OCI-LY7 (cell line): Measurements from ENCODE around the gene KLB. TPM values are rescaled to one million over a fixed set of nuclear protein-coding genes. Genes with fewer than 3 reads are reported as not detected.
"Not testable (repeated sequence)": the region's sequence is repeated elsewhere in the genome, so short reads cannot be mapped to it uniquely, and the experiment has no call there.

Experiments
- BruUV-seq: library from RNA; stranded (reverse); fragments of 400-500 nt; replicated peaks from 2 replicates; lab custom pipeline; 2021; lab: Mats Ljungman, UMichigan
- CTCF ChIA-PET: fragments of 300-600 bp; sonication (Branson Sonifier 250); formaldehyde crosslinking; loops from one replicate; lab custom pipeline; 2022; ENCODE audit warnings: antibody characterized with exemption; ENCODE audit not compliant: unreplicated experiment; lab: Charles Lee
- POLR2A ChIA-PET: fragments of 300-600 bp; sonication (Branson Sonifier 250); formaldehyde crosslinking; loops from one replicate; lab custom pipeline; 2022; ENCODE audit warnings: antibody characterized with exemption; lab: Charles Lee
- DNase-seq: peaks from one replicate; pipeline ENCODE4 v3.0.0-alpha.2; 2015; ENCODE audit warnings: low spot score
- H2AFZ ChIP-seq: fragments of 200-600 bp; sonication (generic), shearing (Covaris generic); 2 replicates; pipeline ENCODE4 v1.6.1; 2014; ENCODE audit warnings: mild to moderate bottlenecking, antibody characterized with exemption, low read length, moderate library complexity
- H3K27ac ChIP-seq: fragments of 200-600 bp; sonication (generic); 2 replicates; pipeline ENCODE4 v1.5.1; 2014; ENCODE audit warnings: mixed run types, low read depth, mild to moderate bottlenecking, moderate library complexity, low read length, inconsistent platforms; ENCODE audit not compliant: poor library complexity, severe bottlenecking
- H3K36me3 ChIP-seq: fragments of 200-600 bp; sonication (generic); 2 replicates; pipeline ENCODE4 v1.6.1; 2014; ENCODE audit warnings: mild to moderate bottlenecking, antibody characterized with exemption, low read length, moderate library complexity, mixed read lengths; ENCODE audit not compliant: insufficient read depth
- H3K4me1 ChIP-seq: fragments of 200-600 bp; sonication (generic); 2 replicates; pipeline ENCODE4 v1.5.1; 2014; ENCODE audit warnings: mild to moderate bottlenecking, low read length; ENCODE audit not compliant: insufficient read depth, poor library complexity, severe bottlenecking
- H3K4me2 ChIP-seq: fragments of 200-600 bp; sonication (generic); 2 replicates; pipeline ENCODE4 v1.6.1; 2014; ENCODE audit warnings: mild to moderate bottlenecking, low read length
- H3K4me3 ChIP-seq: fragments of 200-600 bp; sonication (generic); 2 replicates; pipeline ENCODE4 v1.5.1; 2014; ENCODE audit warnings: mild to moderate bottlenecking, low read depth, low read length; ENCODE audit not compliant: poor library complexity, severe bottlenecking
- H3K79me2 ChIP-seq: fragments of 200-600 bp; sonication (generic); 2 replicates; pipeline ENCODE4 v1.6.1; 2016; ENCODE audit warnings: low read depth, mild to moderate bottlenecking, low read length, moderate library complexity, mixed read lengths; ENCODE audit not compliant: insufficient read depth
- H3K9me2 ChIP-seq: fragments of 200-600 bp; sonication (generic); 2 replicates; pipeline ENCODE4 v1.6.1; 2016; ENCODE audit warnings: mild to moderate bottlenecking, low read length, mixed read lengths; ENCODE audit not compliant: insufficient read depth
- H3K9me3 ChIP-seq: fragments of 200-600 bp; sonication (generic); 2 replicates; pipeline ENCODE4 v1.6.1; 2014; ENCODE audit warnings: mild to moderate bottlenecking, mixed run types, low read length, mixed read lengths
- H4K20me1 ChIP-seq: fragments of 200-600 bp; sonication (generic); 2 replicates; pipeline ENCODE4 v1.6.1; 2014; ENCODE audit warnings: mild to moderate bottlenecking, antibody characterized with exemption, low read length, moderate library complexity, mixed read lengths; ENCODE audit not compliant: insufficient read depth
- CTCF ChIP-seq: fragments of 200-600 bp; sonication (generic); conservative IDR thresholded peaks from 2 replicates; pipeline ENCODE4 v1.5.1; 2014; ENCODE audit warnings: mild to moderate bottlenecking, antibody characterized with exemption, low read length, moderate library complexity, mixed read lengths
- EZH2phosphoT487 ChIP-seq: fragments of 200-600 bp; sonication (generic); IDR thresholded peaks from 2 replicates; pipeline ENCODE4 v1.6.1; 2018; ENCODE audit warnings: low read depth, borderline replicate concordance, mild to moderate bottlenecking, mixed run types, antibody characterized with exemption, low read length, moderate library complexity, mixed read lengths
- intact Hi-C: fragments of 100-400 bp; cut with micrococcal nuclease; formaldehyde crosslinking; loops from one replicate; pipeline ENCODE4 v1.10.0; 2022; ENCODE audit not compliant: unreplicated experiment
- total RNA-seq, 2 experiments: library from RNA; depleted of rRNA in 1 of 2; stranded (reverse); fragments of >200 nt in 1 of 2; shearing (Covaris generic) in 1 of 2; gene quantifications; 2 replicates each; pipeline ENCODE4 v1.2.3, GENCODE V29; 2014 to 2022

The KLB gene
- total RNA-seq, 2 experiments from 2014 or later: not detected

DNA sequence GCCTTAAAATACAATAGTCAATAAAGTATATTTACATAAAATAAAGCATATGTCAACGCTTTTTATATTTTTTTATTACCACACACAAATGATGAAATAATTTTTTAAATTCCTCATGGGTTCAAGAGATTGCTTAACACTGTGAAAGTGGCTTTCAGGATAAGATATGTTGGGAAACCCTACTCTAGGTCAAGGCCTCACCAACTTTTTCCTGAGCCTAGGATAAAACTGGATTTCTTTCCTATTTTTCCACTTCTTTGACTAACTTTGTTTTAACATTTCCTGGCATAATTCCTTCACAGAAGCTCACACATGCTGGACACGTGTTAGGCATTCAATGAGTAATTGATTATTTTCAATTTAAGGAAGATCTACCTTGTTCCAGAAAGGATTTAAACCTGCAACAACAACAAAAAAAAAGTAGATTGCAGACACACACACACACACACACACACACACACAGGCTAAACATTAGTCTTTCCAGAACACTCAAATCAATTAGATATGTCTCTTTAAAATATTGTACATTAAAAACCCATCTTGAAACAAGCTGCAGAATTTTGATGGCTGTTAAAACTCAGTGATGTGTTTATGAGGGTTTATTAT lies 9.1 kb downstream of the KLB start:
- no peaks in the 10 kb centered on the region for H3K36me3 ChIP-seq
- H2AFZ ChIP-seq: no peak overlapping the region
- no peaks in the 10 kb centered on the region for H4K20me1 ChIP-seq
- ChIA-PET POLR2A (interaction anchor here (0.9 to 3.9 kb wide), 3 partner anchors 8 to 92 kb away, joined by 5 to 15 read pairs (median 6); partner anchors contain the start of gene KLB), CTCF (no interaction called here)
- no peak for TF ChIP-seq CTCF
- no peak for TF ChIP-seq EZH2phosphoT487
- no peak overlapping the region for H3K4me2 ChIP-seq
- intact Hi-C loops: no loop called here
- no peak overlapping the region for H3K27ac ChIP-seq
- no peaks in the 10 kb centered on the region for H3K79me2 ChIP-seq
- no peaks in the 10 kb centered on the region for H3K4me1 ChIP-seq
- no peaks in the 10 kb centered on the region for H3K9me3 ChIP-seq
- DNase-seq: no peak
- no TSS peak for BruUV-seq
- H3K4me3 ChIP-seq: no peak overlapping the region
- H3K9me2 ChIP-seq: no peaks in the 10 kb centered on the region

GRCh38 chr4:39422247-39422646 lies 15.5 kb downstream of the KLB start:
- H4K20me1 ChIP-seq: no peaks in the 10 kb centered on the region
- no TSS peak for BruUV-seq
- no peaks in the 10 kb centered on the region for H3K36me3 ChIP-seq
- ChIA-PET POLR2A (interaction anchor here (0.7 kb wide), 1 partner anchor 114 kb away, joined by 3 read pairs; no protein-coding TSS in a partner anchor), CTCF (no interaction called here)
- no peaks in the 10 kb centered on the region for H3K9me2 ChIP-seq
- H3K9me3 ChIP-seq: no peaks in the 10 kb centered on the region
- H3K4me2 ChIP-seq: no peak overlapping the region
- intact Hi-C loops: no loop called here
- H2AFZ ChIP-seq: no peak overlapping the region
- H3K4me1 ChIP-seq: no peaks in the 10 kb centered on the region
- H3K79me2 ChIP-seq: no peaks in the 10 kb centered on the region
- DNase-seq: no peak
- H3K27ac ChIP-seq: no peak overlapping the region
- TF ChIP-seq CTCF (no peak), EZH2phosphoT487 (no peak)
- no peak overlapping the region for H3K4me3 ChIP-seq

DNA sequence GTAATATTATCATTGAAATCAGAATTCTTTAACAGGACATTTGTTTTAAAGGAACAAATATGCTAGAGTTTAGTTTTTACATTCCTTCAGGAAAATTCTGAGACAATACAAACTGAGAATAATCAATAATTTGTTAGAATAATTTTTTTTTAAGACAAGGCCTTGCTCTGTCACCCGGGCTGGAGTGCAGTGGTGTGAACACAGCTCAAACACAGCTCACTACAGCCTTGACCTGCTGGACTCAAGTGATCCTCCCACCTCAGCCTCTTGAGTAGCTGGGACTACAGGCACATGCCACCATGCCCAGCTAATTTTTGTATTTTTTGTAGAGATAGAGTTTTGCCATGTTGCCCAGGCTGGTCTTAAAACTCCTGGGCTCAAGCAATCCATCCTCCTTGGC lies 18.6 kb downstream of the KLB start:
- DNase-seq, BruUV-seq, intact Hi-C loops, H3K4me2 ChIP-seq, H3K4me3 ChIP-seq, CTCF ChIA-PET, H3K9me3 ChIP-seq, H3K79me2 ChIP-seq, H4K20me1 ChIP-seq, H3K9me2 ChIP-seq, H2AFZ ChIP-seq, H3K27ac ChIP-seq, H3K4me1 ChIP-seq, H3K36me3 ChIP-seq: not testable (repeated sequence)
- POLR2A ChIA-PET: interaction anchor here (0.9 kb wide), 1 partner anchor 8 kb away, joined by 3 read pairs; no protein-coding TSS in a partner anchor
